ENCODE measurements around the gene SLU7. TPM values are rescaled to one million over a fixed set of nuclear protein-coding genes. Genes with fewer than 3 reads are reported as not detected.

The SLU7 gene
- total RNA-seq, 6 donors from 2014 or later: 26.7 to 115 (median 60.7) TPM

DNA sequence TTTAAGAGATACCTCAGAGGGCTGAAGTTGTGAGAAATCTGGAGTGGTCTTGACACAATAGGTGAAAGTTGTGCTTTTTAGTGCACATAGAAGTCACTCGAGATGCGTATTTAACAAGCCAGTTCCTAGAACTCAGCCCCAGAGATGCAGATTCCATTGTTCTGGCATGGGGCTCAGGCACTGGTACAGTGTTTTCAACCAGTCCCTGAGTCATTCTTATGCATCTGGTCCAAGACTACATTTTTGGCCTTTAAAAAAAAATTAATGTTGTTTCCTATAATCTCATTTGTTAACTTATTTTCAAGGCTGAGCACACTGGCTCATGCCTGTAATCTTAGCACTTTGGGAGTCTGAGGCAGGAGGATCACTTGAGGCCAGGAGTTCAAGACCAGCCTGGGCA, 32.4 kb upstream of the SLU7 start:
- WGBS, 2 donors: 96 to 98% methylated on average over 2 of the region's 2 CpGs

DNA sequence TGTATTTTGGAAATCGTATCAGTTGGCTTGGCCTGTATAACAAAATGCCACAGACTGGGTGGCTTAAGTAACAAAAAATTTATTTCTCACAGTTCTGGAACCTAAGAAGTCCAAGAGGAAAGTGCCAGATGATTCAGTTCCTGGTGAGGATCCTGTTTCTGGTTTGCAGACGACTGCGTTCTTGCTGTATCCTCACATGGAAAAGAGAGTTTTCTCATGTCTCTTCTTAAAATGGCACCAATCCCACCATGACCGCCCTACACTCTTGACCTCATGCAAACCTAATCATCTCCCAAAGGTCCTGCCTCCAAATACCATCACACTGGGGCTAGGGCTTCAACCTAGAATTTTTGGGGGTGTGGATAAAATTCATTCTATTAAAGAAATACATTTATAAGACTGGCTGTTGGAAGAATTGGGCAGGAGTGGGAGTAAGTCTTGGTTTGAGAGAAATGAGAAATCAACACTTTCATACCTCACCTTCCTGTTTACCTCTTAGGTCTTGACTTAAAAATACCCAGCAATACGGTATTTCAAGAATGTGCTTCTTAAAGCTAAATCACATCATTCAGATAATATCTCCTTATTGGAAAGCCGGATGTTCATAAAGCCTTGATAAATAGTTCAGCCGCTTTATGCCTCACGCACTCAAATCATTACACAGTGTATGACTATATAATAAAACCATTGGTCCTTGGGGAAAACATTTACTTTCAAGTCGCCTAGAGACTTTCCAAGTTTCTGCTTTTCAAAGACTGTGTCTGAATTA, 31.5 kb upstream of the SLU7 start:
- Histone ChIP-seq H3K4me1 (no peaks in the 10 kb centered on the region), H3K27ac (no peak overlapping the region), H3K4me3 (no peak overlapping the region), H3K27me3 (no peaks in the 10 kb centered on the region), H3K36me3 (no peaks in the 10 kb centered on the region), H3K9me3 (no peaks in the 10 kb centered on the region)
- WGBS, 2 donors: 86 to 89% methylated on average over 9 of the region's 9 CpGs
- DNase-seq: no peak
- TF ChIP-seq POLR2AphosphoS5 (IDR thresholded peaks at IDR 0.05) (no peak), EP300 (IDR thresholded peaks at IDR 0.05) (no peak), POLR2A (IDR thresholded peaks at IDR 0.05) (no peak)
- TF ChIP-seq, protein P1, sequence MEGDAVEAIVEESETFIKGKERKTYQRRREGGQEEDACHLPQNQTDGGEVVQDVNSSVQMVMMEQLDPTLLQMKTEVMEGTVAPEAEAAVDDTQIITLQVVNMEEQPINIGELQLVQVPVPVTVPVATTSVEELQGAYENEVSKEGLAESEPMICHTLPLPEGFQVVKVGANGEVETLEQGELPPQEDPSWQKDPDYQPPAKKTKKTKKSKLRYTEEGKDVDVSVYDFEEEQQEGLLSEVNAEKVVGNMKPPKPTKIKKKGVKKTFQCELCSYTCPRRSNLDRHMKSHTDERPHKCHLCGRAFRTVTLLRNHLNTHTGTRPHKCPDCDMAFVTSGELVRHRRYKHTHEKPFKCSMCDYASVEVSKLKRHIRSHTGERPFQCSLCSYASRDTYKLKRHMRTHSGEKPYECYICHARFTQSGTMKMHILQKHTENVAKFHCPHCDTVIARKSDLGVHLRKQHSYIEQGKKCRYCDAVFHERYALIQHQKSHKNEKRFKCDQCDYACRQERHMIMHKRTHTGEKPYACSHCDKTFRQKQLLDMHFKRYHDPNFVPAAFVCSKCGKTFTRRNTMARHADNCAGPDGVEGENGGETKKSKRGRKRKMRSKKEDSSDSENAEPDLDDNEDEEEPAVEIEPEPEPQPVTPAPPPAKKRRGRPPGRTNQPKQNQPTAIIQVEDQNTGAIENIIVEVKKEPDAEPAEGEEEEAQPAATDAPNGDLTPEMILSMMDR (IDR thresholded peaks at IDR 0.05): no peak
- no peak for ATAC-seq (ENCODE audit: low FRiP score in 2 of 2)

More for the DNA sequence above, 32.4 kb upstream of the SLU7 start:
- ATAC-seq (ENCODE audit: low FRiP score in 2 of 2): no peak
- Histone ChIP-seq H3K27ac (no peak overlapping the region), H3K4me1 (no peaks in the 10 kb centered on the region), H3K27me3 (no peaks in the 10 kb centered on the region), H3K36me3 (no peaks in the 10 kb centered on the region), H3K4me3 (no peak overlapping the region), H3K9me3 (no peaks in the 10 kb centered on the region)
- no peak for DNase-seq
- TF ChIP-seq POLR2AphosphoS5 (IDR thresholded peaks at IDR 0.05): no peak
- no peak for TF ChIP-seq EP300 (IDR thresholded peaks at IDR 0.05)
- no peak for TF ChIP-seq POLR2A (IDR thresholded peaks at IDR 0.05)
- TF ChIP-seq, protein P1 (IDR thresholded peaks at IDR 0.05): no peak

DNA sequence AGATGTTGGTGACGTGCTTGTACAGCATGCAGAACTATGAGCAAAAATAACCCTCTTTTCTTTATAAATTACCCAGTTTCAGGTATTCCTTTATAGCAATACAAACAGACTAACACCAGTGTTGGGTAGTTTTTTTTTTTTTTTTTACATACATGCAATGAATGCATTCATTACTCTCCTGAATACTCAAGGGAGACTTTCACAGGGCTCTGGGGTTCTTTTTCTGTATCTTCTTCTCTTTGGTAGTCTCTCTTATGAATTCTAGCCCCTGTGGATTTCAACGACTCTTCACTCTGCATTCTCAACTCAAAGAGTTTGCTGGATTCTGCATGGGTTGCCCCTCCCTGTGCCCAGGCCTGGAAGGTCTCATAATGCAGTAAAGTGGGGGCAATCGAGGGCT, 30.6 kb upstream of the SLU7 start:
- Histone ChIP-seq H3K36me3 (no peaks in the 10 kb centered on the region), H3K9me3 (no peaks in the 10 kb centered on the region), H3K27ac (no peak overlapping the region), H3K27me3 (no peaks in the 10 kb centered on the region), H3K4me1 (no peaks in the 10 kb centered on the region), H3K4me3 (no peak overlapping the region)
- no peak for DNase-seq
- TF ChIP-seq, protein P1 (IDR thresholded peaks at IDR 0.05): no peak
- TF ChIP-seq POLR2AphosphoS5 (IDR thresholded peaks at IDR 0.05) (no peak), POLR2A (IDR thresholded peaks at IDR 0.05) (no peak), EP300 (IDR thresholded peaks at IDR 0.05) (no peak)
- no peak for ATAC-seq (ENCODE audit: low FRiP score in 2 of 2)
- WGBS, 2 donors: 87 to 95% methylated on average over 3 of the region's 3 CpGs

DNA sequence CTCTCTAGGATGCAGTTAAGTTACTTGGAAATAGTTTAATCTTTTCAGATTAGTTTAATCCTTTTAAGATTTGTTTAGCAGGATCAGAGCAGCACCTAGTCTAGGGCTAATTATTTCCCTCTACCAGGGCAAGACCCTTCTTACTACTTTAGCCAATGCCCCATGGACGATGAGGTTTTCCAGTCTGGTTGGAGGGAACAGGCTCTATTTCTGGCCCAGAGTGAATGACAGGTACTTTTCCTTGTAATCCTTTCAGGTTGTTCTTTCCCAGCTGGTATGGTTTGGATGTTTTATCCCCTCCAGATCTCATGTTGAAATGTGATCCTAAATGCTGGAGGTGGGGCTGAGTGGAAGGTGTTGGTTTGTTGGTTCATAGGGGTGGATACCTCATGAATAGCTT, 30.0 kb upstream of the SLU7 start:
- WGBS, 2 donors: 83 to 94% methylated on average over 1 of the region's 1 CpG
- Histone ChIP-seq H3K27me3 (no peaks in the 10 kb centered on the region), H3K9me3 (no peaks in the 10 kb centered on the region), H3K27ac (no peak overlapping the region), H3K36me3 (no peaks in the 10 kb centered on the region), H3K4me3 (no peak overlapping the region), H3K4me1 (no peaks in the 10 kb centered on the region)
- ATAC-seq (ENCODE audit: low FRiP score in 2 of 2) (no peak), DNase-seq (no peak)
- no peak for TF ChIP-seq EP300 (IDR thresholded peaks at IDR 0.05)
- TF ChIP-seq POLR2AphosphoS5 (IDR thresholded peaks at IDR 0.05): no peak
- no peak for TF ChIP-seq POLR2A (IDR thresholded peaks at IDR 0.05)
- TF ChIP-seq, protein P1 (IDR thresholded peaks at IDR 0.05): no peak

DNA sequence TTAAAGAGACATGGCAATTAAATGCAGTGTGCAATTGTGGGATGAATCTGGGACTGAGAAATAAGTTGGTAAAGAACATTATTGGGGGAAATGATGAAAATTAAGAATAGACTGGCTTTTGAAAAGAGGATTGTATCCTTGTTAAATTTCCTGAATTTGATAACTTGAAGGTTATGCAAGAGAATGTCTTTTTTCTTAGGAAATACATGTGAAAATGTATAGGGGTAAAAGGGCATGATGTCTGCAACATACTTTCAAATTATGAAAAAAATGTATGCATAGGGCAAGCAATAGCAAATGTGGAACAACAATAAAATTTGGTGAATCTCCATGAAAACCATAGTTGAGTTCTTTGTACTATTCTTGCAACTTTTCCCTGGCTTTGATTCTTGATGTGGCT, 26.9 kb upstream of the SLU7 start:
- H3K27ac ChIP-seq: no peak overlapping the region
- H3K4me3 ChIP-seq: no peak overlapping the region
- no peaks in the 10 kb centered on the region for H3K9me3 ChIP-seq
- TF ChIP-seq, protein P1 (IDR thresholded peaks at IDR 0.05): no peak
- TF ChIP-seq POLR2A (IDR thresholded peaks at IDR 0.05) (no peak), EP300 (IDR thresholded peaks at IDR 0.05) (no peak), POLR2AphosphoS5 (IDR thresholded peaks at IDR 0.05) (no peak)
- ATAC-seq (ENCODE audit: low FRiP score in 2 of 2): no peak
- H3K36me3 ChIP-seq: no peaks in the 10 kb centered on the region
- no peak for DNase-seq
- peaks cover 0 to 3% (median 0%) of the 10 kb centered on the region in 4 donors for H3K4me1 ChIP-seq
- no peaks in the 10 kb centered on the region for H3K27me3 ChIP-seq
